T-cell (primary cell): ENCODE measurements around the gene VASP. TPM values are rescaled to one million over a fixed set of nuclear protein-coding genes. Genes with fewer than 3 reads are reported as not detected.

Source experiments
- ATAC-seq, 4 experiments: fragments of 200-7000 bp in 3 of 4; fragments of 150-1000 bp in 1 of 4; cut with Tn5 transposase; replicated peaks in 1 of 4; 1 replicate in 3 of 4; 2 replicates in 1 of 4; pipeline ENCODE4 v1.10.0; 2021; ENCODE audit warnings: moderate library complexity in 3 of 4, mild to moderate bottlenecking in 2 of 4, moderate number of reproducible peaks in 1 of 4
- CTCF ChIA-PET, 2 donors: fragments of 300-600 bp; sonication (Branson Sonifier 250); formaldehyde crosslinking; loops; one replicate each; lab custom pipeline; 2022; ENCODE audit warnings: antibody characterized with exemption in 2 of 2; lab: Charles Lee
- POLR2A ChIA-PET, 2 donors: fragments of 300-600 bp; sonication (Branson Sonifier 250); formaldehyde crosslinking; loops; one replicate each; lab custom pipeline; 2022; ENCODE audit warnings: antibody characterized with exemption in 2 of 2; lab: Charles Lee
- DNase-seq, 35 experiments: peaks; one replicate each; pipeline versions ENCODE4 v3.0.0 to v3.0.0-alpha.2; 2013 to 2023
- H3K27ac ChIP-seq: one replicate; pipeline ENCODE4 v1.5.1; 2013; ENCODE audit warnings: low read length
- H3K27me3 ChIP-seq, 2 experiments: replicated peaks in 1 of 2; 1 replicate in 1 of 2; 2 replicates in 1 of 2; pipeline versions ENCODE4 v1.6.1 to v1.7.0; 2013; ENCODE audit warnings: low read length in 1 of 2, mixed read lengths in 1 of 2; ENCODE audit not compliant: control insufficient read depth in 2 of 2, insufficient read depth in 2 of 2; ENCODE audit errors: extremely low read depth in 1 of 2
- H3K36me3 ChIP-seq, 2 donors: 1 replicate in 1 of 2; 2 replicates in 1 of 2; pipeline versions ENCODE4 v1.6.1 to v1.7.0; 2013; ENCODE audit warnings: low read length in 1 of 2; ENCODE audit not compliant: control insufficient read depth in 2 of 2, insufficient read depth in 1 of 2; ENCODE audit errors: extremely low read depth in 1 of 2
- H3K4me1 ChIP-seq, 2 experiments: 1 replicate in 1 of 2; 2 replicates in 1 of 2; pipeline versions ENCODE4 v1.6.1 to v1.7.0; 2013; ENCODE audit warnings: low read length in 2 of 2, mixed read lengths in 1 of 2; ENCODE audit not compliant: insufficient read depth in 2 of 2, control insufficient read depth in 1 of 2; ENCODE audit errors: extremely low read depth in 1 of 2
- H3K4me3 ChIP-seq, 2 donors: 1 replicate in 1 of 2; 2 replicates in 1 of 2; pipeline versions ENCODE4 v1.5.1 to v1.7.0; 2013; ENCODE audit warnings: mild to moderate bottlenecking in 2 of 2, low read length in 1 of 2, moderate library complexity in 1 of 2; ENCODE audit not compliant: control insufficient read depth in 1 of 2; ENCODE audit errors: extremely low read depth in 1 of 2
- H3K9me3 ChIP-seq: 2 replicates; pipeline ENCODE4 v1.7.0; 2013
- H3K27ac Mint-ChIP-seq, 2 donors: one replicate each; pipeline ENCODE4 v1.8.0; 2020 to 2021; ENCODE audit warnings: mild to moderate bottlenecking in 2 of 2, mixed read lengths in 2 of 2
- H3K27me3 Mint-ChIP-seq, 2 donors: one replicate each; pipeline ENCODE4 v1.8.0; 2021 to 2022; ENCODE audit warnings: mixed read lengths in 2 of 2
- H3K36me3 Mint-ChIP-seq: one replicate; pipeline ENCODE4 v1.8.0; 2021; ENCODE audit warnings: mixed read lengths
- H3K4me1 Mint-ChIP-seq, 3 donors: one replicate each; pipeline ENCODE4 v1.8.0; 2020 to 2022; ENCODE audit warnings: mixed read lengths in 3 of 3, mild to moderate bottlenecking in 1 of 3
- H3K4me3 Mint-ChIP-seq, 3 donors: one replicate each; pipeline ENCODE4 v1.8.0; 2020 to 2022; ENCODE audit warnings: mild to moderate bottlenecking in 3 of 3, mixed read lengths in 3 of 3, moderate library complexity in 3 of 3
- H3K9me3 Mint-ChIP-seq, 3 donors: one replicate each; pipeline ENCODE4 v1.8.0; 2020 to 2022; ENCODE audit warnings: mixed read lengths in 3 of 3
- WGBS: methylation state at CpG from one replicate; pipeline ENCODE4 v1.1.5; 2013; ENCODE audit warnings: missing lambda C conversion rate; ENCODE audit not compliant: insufficient coverage; 5-methylcytosine and 5-hydroxymethylcytosine counted together
- total RNA-seq, 35 experiments: library from RNA in 6 of 35; stranded (reverse) in 6 of 35; fragments of 120-200 nt in 1 of 35; gene quantifications; one replicate each; pipeline versions ENCODE4 v1.2.1 to v1.2.4 and lab custom pipeline; 2013 to 2026

The VASP gene
- total RNA-seq, 5 donors from 2014 or later (not counting 1 experiment from before 2014, with no cell fraction given): 77.4 to 113 (median 101) TPM

GRCh38 chr19:45492627-45493470 is 14.4 kb upstream of the VASP start:
- H3K27me3 Mint-ChIP-seq: peaks cover 13 to 18% of the 10 kb centered on the region in 2 donors
- no peaks in the 10 kb centered on the region for H3K36me3 ChIP-seq
- ChIA-PET CTCF (no interaction called here), POLR2A (no interaction called here)
- H3K9me3 Mint-ChIP-seq: no peaks in the 10 kb centered on the region
- no peak overlapping the region for H3K27ac ChIP-seq
- DNase-seq (no peak), ATAC-seq (no peak)
- H3K4me3 ChIP-seq: peak overlapping the region in 1 of 2 donors; percentile 32
- H3K9me3 ChIP-seq: no peaks in the 10 kb centered on the region
- no CpG with 5 or more reads among the region's 32 CpGs for WGBS
- no peaks in the 10 kb centered on the region for H3K36me3 Mint-ChIP-seq
- H3K4me1 Mint-ChIP-seq: peaks cover 21 to 31% (median 28%) of the 10 kb centered on the region in 3 donors
- H3K4me3 Mint-ChIP-seq: no peak overlapping the region
- H3K4me1 ChIP-seq: peaks cover 14 to 30% of the 10 kb centered on the region in 2 experiments
- no peak overlapping the region for H3K27ac Mint-ChIP-seq
- peaks cover 12 to 50% of the 10 kb centered on the region in 2 experiments for H3K27me3 ChIP-seq

DNA sequence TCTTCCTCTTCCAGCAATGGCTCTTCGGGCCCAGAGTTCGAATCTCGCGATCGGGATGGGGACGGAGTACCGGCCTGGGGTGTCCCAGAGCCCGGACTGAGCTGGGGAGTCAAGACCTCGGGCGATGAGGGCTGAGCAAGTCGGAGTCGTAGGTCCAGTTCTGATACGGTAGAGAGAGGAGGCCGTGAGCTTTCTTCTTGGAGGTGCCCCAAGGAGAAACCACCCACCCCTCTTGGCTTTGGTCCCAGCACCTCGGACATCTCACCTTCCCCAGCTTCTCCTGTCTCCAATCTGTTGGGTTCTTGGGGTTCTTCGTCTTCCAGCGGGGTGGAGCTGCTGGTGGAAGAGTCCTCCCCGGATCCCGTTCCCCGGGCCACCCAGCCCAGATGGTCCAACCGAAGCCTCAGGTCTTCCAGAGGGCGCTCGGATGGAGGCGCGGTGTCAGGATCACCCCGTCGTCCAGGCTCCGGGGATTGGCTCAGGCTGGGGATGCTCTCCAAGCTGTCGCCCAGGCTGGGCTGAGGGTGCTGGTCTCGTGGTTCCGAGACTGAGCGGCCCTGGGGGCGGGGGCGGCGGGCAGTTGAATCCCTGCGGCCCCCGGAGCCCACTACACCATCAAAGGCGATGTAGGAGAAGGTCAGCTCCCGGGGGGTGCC is 12.9 kb upstream of the VASP start:
- 96% methylated on average over 24 of the region's 39 CpGs for WGBS

GRCh38 chr19:45495178-45495577 is 12.1 kb upstream of the VASP start:
- H3K4me1 Mint-ChIP-seq: peaks cover 34 to 44% (median 41%) of the 10 kb centered on the region in 3 donors
- Histone ChIP-seq H3K9me3 (no peaks in the 10 kb centered on the region), H3K36me3 (no peaks in the 10 kb centered on the region), H3K27ac (no peak overlapping the region), H3K4me3 (no peak overlapping the region), H3K27me3 (peaks cover 12 to 36% of the 10 kb centered on the region in 2 experiments), H3K4me1 (peaks cover 16 to 51% of the 10 kb centered on the region in 2 experiments)
- peak overlapping the region in 1 of 2 donors; percentile 37 for H3K27ac Mint-ChIP-seq
- peaks cover 13 to 17% of the 10 kb centered on the region in 2 donors for H3K27me3 Mint-ChIP-seq
- WGBS: 89% methylated on average over 3 of the region's 5 CpGs
- H3K9me3 Mint-ChIP-seq: no peaks in the 10 kb centered on the region
- H3K36me3 Mint-ChIP-seq: no peaks in the 10 kb centered on the region
- ChIA-PET POLR2A (no interaction called here), CTCF (interaction anchor here (0.8 to 3.2 kb wide), 7 partner anchors 10 to 148 kb away, joined by 3 to 17 read pairs (median 8); partner anchors contain the start of gene ERCC1 (in 1 of the 2))
- H3K4me3 Mint-ChIP-seq: peak overlapping the region; percentile 38 to 91 (median 74)
- DNase-seq (no peak), ATAC-seq (no peak)

More for the DNA sequence above, 12.9 kb upstream of the VASP start:
- no peaks in the 10 kb centered on the region for H3K9me3 Mint-ChIP-seq
- Histone ChIP-seq H3K27ac (no peak overlapping the region), H3K4me1 (peaks cover 16 to 46% of the 10 kb centered on the region in 2 experiments), H3K4me3 (no peak overlapping the region), H3K9me3 (no peaks in the 10 kb centered on the region), H3K27me3 (peaks cover 12 to 36% of the 10 kb centered on the region in 2 experiments), H3K36me3 (no peaks in the 10 kb centered on the region)
- H3K4me1 Mint-ChIP-seq: peaks cover 30 to 40% (median 37%) of the 10 kb centered on the region in 3 donors
- H3K27me3 Mint-ChIP-seq: peaks cover 13 to 17% of the 10 kb centered on the region in 2 donors
- DNase-seq: no peak
- ChIA-PET CTCF (interaction anchor here (0.6 to 3.2 kb wide), 6 partner anchors 9 to 149 kb away, joined by 3 to 17 read pairs (median 6); partner anchors contain the start of gene ERCC1 (in 1 of the 2)), POLR2A (interaction anchor here in 1 of 2 donors (0.5 kb wide), 1 partner anchor 109 kb away, joined by 3 read pairs; no protein-coding TSS in a partner anchor)
- no peaks in the 10 kb centered on the region for H3K36me3 Mint-ChIP-seq
- H3K4me3 Mint-ChIP-seq: no peak overlapping the region
- ATAC-seq: no peak
- peak overlapping the region in 1 of 2 donors; percentile 84 for H3K27ac Mint-ChIP-seq

DNA sequence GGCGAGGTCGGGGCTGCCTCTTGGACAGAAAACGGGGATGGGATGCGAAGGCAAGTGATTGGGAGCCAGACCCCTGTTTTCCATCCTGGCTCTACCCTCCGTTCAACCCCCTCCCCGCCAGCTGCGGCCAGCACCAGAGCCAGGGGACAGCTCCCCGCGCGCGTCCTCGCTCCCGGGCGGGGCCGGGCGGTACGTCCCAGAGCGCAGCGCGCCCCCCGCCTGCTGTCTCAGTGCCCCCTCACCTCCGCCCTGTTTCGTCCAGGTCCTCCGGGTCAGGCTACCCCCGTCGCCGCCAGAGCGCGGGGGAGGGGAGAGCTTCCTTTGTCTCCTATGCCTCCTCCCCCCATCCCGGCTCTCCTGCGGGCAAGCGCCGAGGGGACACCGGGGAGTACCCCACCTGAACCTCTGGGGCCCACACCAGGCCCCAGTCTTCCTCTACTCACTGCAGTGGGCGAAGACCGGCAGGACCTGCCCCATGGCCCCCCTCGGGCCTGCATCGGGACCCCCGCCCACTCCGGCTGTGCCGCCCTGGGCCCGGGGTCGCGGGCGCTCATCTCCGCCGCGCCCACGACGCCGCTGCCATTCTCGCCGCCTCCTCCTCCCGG is 10.8 kb upstream of the VASP start:
- Histone ChIP-seq H3K9me3 (no peaks in the 10 kb centered on the region), H3K27ac (no peak overlapping the region), H3K4me1 (peaks cover 16 to 51% of the 10 kb centered on the region in 2 experiments), H3K27me3 (peaks cover 12 to 33% of the 10 kb centered on the region in 2 experiments), H3K4me3 (peak overlapping the region; percentile 60 to 84), H3K36me3 (no peaks in the 10 kb centered on the region)
- peak in 15 of 35 experiments; percentile 28 to 63 (median 44) for DNase-seq
- H3K27ac Mint-ChIP-seq: no peak overlapping the region
- no peaks in the 10 kb centered on the region for H3K9me3 Mint-ChIP-seq
- peak; percentile 25 to 35 (median 30) for ATAC-seq
- H3K4me3 Mint-ChIP-seq: peak overlapping the region; percentile 60 to 91 (median 74)
- H3K36me3 Mint-ChIP-seq: peaks cover 5% of the 10 kb centered on the region
- ChIA-PET CTCF (interaction anchor here in 1 of 2 donors (0.5 to 3.2 kb wide), 5 partner anchors 11 to 311 kb away, joined by 3 to 17 read pairs (median 8); no protein-coding TSS in a partner anchor), POLR2A (interaction anchor here (0.5 to 0.6 kb wide), 2 partner anchors 9 to 86 kb away, joined by 3 to 4 read pairs; no protein-coding TSS in a partner anchor)
- WGBS: under 1% methylated on average over 50 of the region's 54 CpGs
- H3K27me3 Mint-ChIP-seq: peaks cover 13 to 17% of the 10 kb centered on the region in 2 donors
- H3K4me1 Mint-ChIP-seq: peaks cover 35 to 47% (median 44%) of the 10 kb centered on the region in 3 donors

DNA sequence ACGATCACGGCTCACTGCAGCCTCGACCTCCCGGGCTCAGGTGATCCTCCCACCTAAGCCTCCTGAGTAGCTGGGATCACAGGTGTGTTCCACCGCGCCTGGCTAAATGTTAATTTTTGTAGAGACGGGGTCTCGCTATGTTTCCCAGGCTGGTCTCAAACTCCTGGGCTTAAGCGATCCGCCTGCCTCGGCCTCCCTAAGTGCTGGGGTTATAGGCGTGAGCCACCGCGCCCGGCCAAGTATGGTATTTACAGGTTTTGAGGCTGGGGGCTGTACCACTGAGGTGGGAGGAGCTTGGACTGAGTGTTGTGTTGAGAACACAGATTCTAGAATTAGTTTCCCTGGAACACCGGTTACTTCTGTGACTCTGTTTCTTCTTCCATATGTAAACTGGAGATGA is 9.5 kb upstream of the VASP start:
- H3K4me3 ChIP-seq: no peak overlapping the region
- ChIA-PET POLR2A (no interaction called here), CTCF (interaction anchor here (0.6 kb wide), 2 partner anchors 11 to 18 kb away, joined by 3 read pairs; no protein-coding TSS in a partner anchor)
- H3K9me3 ChIP-seq: no peaks in the 10 kb centered on the region
- no peak for DNase-seq
- peaks cover 12 to 25% of the 10 kb centered on the region in 2 experiments for H3K27me3 ChIP-seq
- peaks cover 35 to 47% (median 44%) of the 10 kb centered on the region in 3 donors for H3K4me1 Mint-ChIP-seq
- no peak for ATAC-seq
- H3K27ac ChIP-seq: no peak overlapping the region
- H3K27ac Mint-ChIP-seq: peak overlapping the region in 1 of 2 donors; percentile 82
- WGBS: 71% methylated on average over 4 of the region's 16 CpGs
- H3K4me1 ChIP-seq: peaks cover 16 to 48% of the 10 kb centered on the region in 2 experiments
- no peaks in the 10 kb centered on the region for H3K36me3 ChIP-seq
- no peaks in the 10 kb centered on the region for H3K9me3 Mint-ChIP-seq
- peaks cover 5% of the 10 kb centered on the region for H3K36me3 Mint-ChIP-seq
- H3K27me3 Mint-ChIP-seq: peaks cover 12 to 13% of the 10 kb centered on the region in 2 donors
- peak overlapping the region; percentile 70 to 91 (median 72) for H3K4me3 Mint-ChIP-seq
